GM12878 (cell line): Measurements from ENCODE around the gene PCIF1. TPM values are rescaled to one million over a fixed set of nuclear protein-coding genes. Genes with fewer than 3 reads are reported as not detected.

Source experiments
- ATAC-seq: fragments of 200-7000 bp; cut with Tn5 transposase; 3 replicates; pipeline ENCODE4 v1.9.1; 2020; ENCODE audit warnings: mild to moderate bottlenecking, moderate library complexity
- BruUV-seq: library from RNA; stranded (reverse); fragments of 400-500 nt; replicated peaks from 2 replicates; lab custom pipeline; 2021; lab: Mats Ljungman, UMichigan
- CTCF ChIA-PET: fragments of 300-600 bp; sonication (Branson Sonifier 250); formaldehyde crosslinking; extraction: SDS; loops from one replicate; lab custom pipeline; 2021; ENCODE audit warnings: inconsistent platforms; lab: Yijun Ruan, JAX
- POLR2A ChIA-PET: fragments of 350-600 bp; formaldehyde crosslinking; extraction: SDS; loops from one replicate; lab custom pipeline; 2021; ENCODE audit warnings: inconsistent platforms; lab: Charles Lee
- RAD21 ChIA-PET: fragments of 300-600 bp; sonication (Branson Sonifier 250); formaldehyde crosslinking; loops from one replicate; lab custom pipeline; 2023; ENCODE audit warnings: antibody characterized with exemption; ENCODE audit not compliant: unreplicated experiment; lab: Charles Lee
- SMC1A ChIA-PET: fragments of 300-600 bp; sonication (Branson Sonifier 250); formaldehyde crosslinking; loops from one replicate; lab custom pipeline; 2023; ENCODE audit not compliant: unreplicated experiment, uncharacterized antibody; lab: Charles Lee
- DNase-seq: peaks from one replicate; pipeline ENCODE4 v3.0.0-alpha.2; 2011; ENCODE audit warnings: low read depth, low spot score
- FAIRE-seq: peaks from 3 replicates; lab custom pipeline; 2011; peaks lifted over from hg19 to GRCh38; lab: Jason Lieb, UNC
- H2AFZ ChIP-seq: 2 replicates; pipeline ENCODE4 v1.6.0; 2011; ENCODE audit warnings: low read depth, low read length, control low read depth; ENCODE audit not compliant: control insufficient read depth
- H3K27ac ChIP-seq: 2 replicates; pipeline ENCODE4 v1.5.1; 2011; ENCODE audit warnings: control low read depth; ENCODE audit not compliant: control insufficient read depth, insufficient read depth
- H3K27me3 ChIP-seq, 2 experiments: replicated peaks in 1 of 2; 2 replicates each; pipeline versions ENCODE4 v1.6.0 to v1.6.1; 2011; ENCODE audit warnings: low read length in 1 of 2; ENCODE audit not compliant: control insufficient read depth in 2 of 2, insufficient read depth in 2 of 2
- H3K36me3 ChIP-seq, 2 experiments: 2 replicates each; pipeline ENCODE4 v1.5.1; 2011; ENCODE audit warnings: low read length in 1 of 2; ENCODE audit not compliant: control insufficient read depth in 2 of 2, insufficient read depth in 2 of 2
- H3K4me1 ChIP-seq: 2 replicates; pipeline ENCODE4 v1.6.1; 2011; ENCODE audit warnings: mild to moderate bottlenecking, low read length, moderate library complexity, mixed read lengths; ENCODE audit not compliant: control insufficient read depth, insufficient read depth
- H3K4me2 ChIP-seq: 2 replicates; pipeline ENCODE4 v1.6.0; 2011; ENCODE audit warnings: control low read depth; ENCODE audit not compliant: control insufficient read depth, insufficient read depth
- H3K4me3 ChIP-seq: fragments of 200-600 bp; sonication (generic); 2 replicates; pipeline ENCODE4 v1.5.1; 2016
- H3K79me2 ChIP-seq: 2 replicates; pipeline ENCODE4 v1.6.0; 2011; ENCODE audit warnings: low read length; ENCODE audit not compliant: control insufficient read depth, insufficient read depth
- H3K9ac ChIP-seq: 2 replicates; pipeline ENCODE4 v1.8.0; 2011; ENCODE audit warnings: low read length, control low read depth, mixed read lengths; ENCODE audit not compliant: control insufficient read depth, insufficient read depth
- H3K9me3 ChIP-seq: replicated peaks from 3 replicates; pipeline ENCODE4 v1.5.1; 2011; ENCODE audit warnings: mild to moderate bottlenecking, low read length; ENCODE audit not compliant: control insufficient read depth, insufficient read depth
- H4K20me1 ChIP-seq: 2 replicates; pipeline ENCODE4 v1.6.0; 2011; ENCODE audit not compliant: control insufficient read depth, insufficient read depth
- BCL3 ChIP-seq: IDR thresholded peaks from 2 replicates; pipeline ENCODE4 v1.6.1; 2011; ENCODE audit warnings: borderline replicate concordance, low read depth, mild to moderate bottlenecking, moderate library complexity, low read length; ENCODE audit not compliant: insufficient read depth, poor library complexity, severe bottlenecking
- BRCA1 ChIP-seq: IDR thresholded peaks from 2 replicates; pipeline ENCODE4 v1.6.1; 2011; ENCODE audit warnings: low read depth, low read length, improper control_type of control experiment
- CBFB ChIP-seq: IDR thresholded peaks from 2 replicates; pipeline ENCODE4 v1.6.1; 2016; ENCODE audit warnings: antibody characterized with exemption, low read depth
- E2F8 ChIP-seq: fragments of 450-650 bp; IDR thresholded peaks from 2 replicates; pipeline ENCODE4 v1.6.1; 2018; ENCODE audit warnings: mild to moderate bottlenecking, low read depth, moderate library complexity; ENCODE audit not compliant: partially characterized antibody
- KLF5 ChIP-seq: fragments of 450-650 bp; IDR thresholded peaks from 2 replicates; pipeline ENCODE4 v1.6.1; 2014; ENCODE audit warnings: mild to moderate bottlenecking; ENCODE audit not compliant: partially characterized antibody
- NFXL1 ChIP-seq: fragments of 450-650 bp; IDR thresholded peaks from 2 replicates; pipeline ENCODE4 v1.6.1; 2017; ENCODE audit warnings: antibody characterized with exemption, mild to moderate bottlenecking, borderline replicate concordance
- NR2C2 ChIP-seq: IDR thresholded peaks from 2 replicates; pipeline ENCODE4 v1.6.1; 2011; ENCODE audit warnings: borderline replicate concordance, low read depth; ENCODE audit not compliant: control insufficient read depth, insufficient read length
- PAX5 ChIP-seq: IDR thresholded peaks from 2 replicates; pipeline ENCODE4 v1.6.1; 2011; ENCODE audit warnings: low read depth, low read length, borderline replicate concordance
- PAX8 ChIP-seq: fragments of 450-650 bp; IDR thresholded peaks from 2 replicates; pipeline ENCODE4 v1.6.1; 2017; ENCODE audit warnings: mild to moderate bottlenecking, moderate library complexity
- RELA ChIP-seq: fragments of 450-650 bp; IDR thresholded peaks from 2 replicates; pipeline ENCODE4 v1.8.0; 2014; ENCODE audit warnings: borderline replicate concordance; ENCODE audit not compliant: partially characterized antibody
- TCF12 ChIP-seq: IDR thresholded peaks from 2 replicates; pipeline ENCODE4 v1.6.1; 2011; ENCODE audit warnings: low read depth, mild to moderate bottlenecking, low read length
- TCF7 ChIP-seq: IDR thresholded peaks from 2 replicates; pipeline ENCODE4 v1.6.1; 2014; ENCODE audit warnings: antibody characterized with exemption, borderline replicate concordance
- ZBED1 ChIP-seq: IDR thresholded peaks from 2 replicates; pipeline ENCODE4 v1.6.1; 2016; ENCODE audit warnings: borderline replicate concordance
- ZNF217 ChIP-seq: fragments of 450-650 bp; IDR thresholded peaks from 2 replicates; pipeline ENCODE4 v1.6.1; 2017; ENCODE audit warnings: antibody characterized with exemption, mild to moderate bottlenecking
- WGBS: methylation state at CpG from one replicate; pipeline ENCODE4 v1.1.6; 2016; ENCODE audit warnings: low lambda C conversion rate; ENCODE audit not compliant: insufficient replicate concordance, insufficient coverage; ENCODE audit errors: missing lambda C conversion rate; 5-methylcytosine and 5-hydroxymethylcytosine counted together
- in situ Hi-C: fragments of 300-500 bp; cut with MboI; formaldehyde crosslinking; loops from 9 replicates; pipeline ENCODE4 v1.14.3; 2018; ENCODE audit warnings: mixed read lengths
- intact Hi-C: fragments of 100-400 bp; cut with micrococcal nuclease; formaldehyde crosslinking; loops from one replicate; pipeline ENCODE4 v1.14.2; 2022; ENCODE audit not compliant: unreplicated experiment
- polyA plus RNA-seq, 11 experiments: library from polyadenylated mRNA; depleted of rRNA in 4 of 11; unstranded in 6 of 11; stranded (reverse) in 5 of 11; fragments of >200 nt; fragmentation: Nextera tagmentation in 4 of 11; fragmentation: Illumina TruSeq in 1 of 11; extraction: Ambion mirVana in 4 of 11; extraction: Trizol in 1 of 11; gene quantifications; 1 replicate in 1 of 11; 2 replicates in 10 of 11; pipeline versions ENCODE4 v1.2.1 to v1.2.3, GENCODE V29; 2011 to 2016; ENCODE audit warnings: inconsistent platforms in 2 of 11, missing spikeins in 2 of 11, low read depth in 1 of 11
- total RNA-seq, 4 experiments: library from RNA; depleted of rRNA in 3 of 4; stranded (reverse); fragments of >200 nt in 3 of 4; fragmentation: Illumina TruSeq in 1 of 4; extraction: Trizol in 1 of 4; gene quantifications; 2 replicates each; pipeline versions ENCODE4 v1.2.1 to v1.2.3, GENCODE V29; 2013 to 2021

The PCIF1 gene
- total and polyA plus RNA-seq, 10 of the 15 experiments (the other 5 are each of a cell fraction or from before 2014, with no cell fraction given) = 8.4 to 32.9 (median 17.6) TPM

- ChIA-PET POLR2A (interaction anchor here (0.7 to 1.4 kb wide), 5 partner anchors 9 to 24 kb away, joined by 3 to 5 read pairs (median 3); partner anchors contain the start of gene PCIF1), RAD21 (interaction anchor here (1.4 to 6.3 kb wide), 2 partner anchors 23 to 159 kb away, joined by 3 to 66 read pairs; partner anchors contain the start of gene PCIF1), SMC1A (no interaction called here)
- no peak overlapping the region for H2AFZ ChIP-seq
- no peak for DNase-seq
- H3K27me3 ChIP-seq = no peaks in the 10 kb centered on the region
- ATAC-seq = no peak
- no peak overlapping the region for H3K27ac ChIP-seq
- peaks cover 22 to 46% of the 10 kb centered on the region in 2 experiments for H3K36me3 ChIP-seq
- no peaks in the 10 kb centered on the region for H3K9me3 ChIP-seq
- no peaks in the 10 kb centered on the region for H3K79me2 ChIP-seq
- BruUV-seq = no TSS peak
- H3K9ac ChIP-seq = no peak overlapping the region
- H3K4me3 ChIP-seq = no peak overlapping the region
- peaks cover 9% of the 10 kb centered on the region for H3K4me1 ChIP-seq
- no peak for FAIRE-seq
- intact Hi-C loops (no loop called here), in situ Hi-C loops (no loop called here)
- WGBS = 98% methylated on average over 4 of the region's 4 CpGs
- H4K20me1 ChIP-seq = no peaks in the 10 kb centered on the region
- TF ChIP-seq KLF5 (no peak), BCL3 (no peak), NFXL1 (no peak)
- TF ChIP-seq, all 136 proteins: peak for 0
- CTCF ChIA-PET = interaction anchor here (1.3 to 9.4 kb wide), 4 partner anchors 13 to 158 kb away, joined by 4 to 130 read pairs (median 62); partner anchors contain the start of gene ZNF335
- no peak overlapping the region for H3K4me2 ChIP-seq
Measured at GRCh38 chr20:45958593-45958992, 24.1 kb downstream of the PCIF1 start.

- in situ Hi-C loops (no loop called here), intact Hi-C loops (no loop called here)
- Histone ChIP-seq H3K9ac (no peak overlapping the region), H3K9me3 (no peaks in the 10 kb centered on the region), H3K4me2 (no peak overlapping the region), H4K20me1 (no peaks in the 10 kb centered on the region), H3K27me3 (no peaks in the 10 kb centered on the region), H3K4me3 (no peak overlapping the region), H2AFZ (no peak overlapping the region), H3K36me3 (peaks cover 22 to 49% of the 10 kb centered on the region in 2 experiments), H3K27ac (no peak overlapping the region), H3K4me1 (peaks cover 15% of the 10 kb centered on the region), H3K79me2 (no peaks in the 10 kb centered on the region)
- RAD21 ChIA-PET = interaction anchor here (1.4 to 6.3 kb wide), 3 partner anchors 24 to 160 kb away, joined by 3 to 66 read pairs (median 4); partner anchors contain the start of gene PCIF1
- POLR2A ChIA-PET = interaction anchor here (1.2 to 3.2 kb wide), 5 partner anchors 10 to 26 kb away, joined by 3 to 35 read pairs (median 13); partner anchors contain the start of gene PCIF1
- ATAC-seq = no peak
- SMC1A ChIA-PET = interaction anchor here (1.6 to 4.8 kb wide), 3 partner anchors 11 to 102 kb away, joined by 3 to 34 read pairs (median 33); partner anchors contain the start of gene PCIF1
- DNase-seq = no peak
- WGBS = 90% methylated on average over 15 of the region's 16 CpGs
- CTCF ChIA-PET = interaction anchor here (0.7 to 9.4 kb wide), 6 partner anchors 12 to 159 kb away, joined by 3 to 130 read pairs (median 4); partner anchors contain the start of genes ZNF335 and ZSWIM1
- BruUV-seq = no TSS peak
- FAIRE-seq = no peak
- TF ChIP-seq TCF12 = no peak
- TF ChIP-seq TCF7 = no peak
- TF ChIP-seq PAX8 = no peak
- TF ChIP-seq BRCA1 = no peak
- TF ChIP-seq CBFB = no peak
- TF ChIP-seq ZBED1 = no peak
- TF ChIP-seq NR2C2 = no peak
- no peak for TF ChIP-seq RELA
- TF ChIP-seq ZNF217 = no peak
- TF ChIP-seq PAX5 = no peak
- TF ChIP-seq E2F8 = no peak
Measured at GRCh38 chr20:45959126-45959525, 24.6 kb downstream of the PCIF1 start.
